ENCODE measurements around the gene FAM25A.
"Not testable (repeated sequence)": the region's sequence is repeated elsewhere in the genome, so short reads cannot be mapped to it uniquely, and the experiment has no call there.

The FAM25A gene

DNA sequence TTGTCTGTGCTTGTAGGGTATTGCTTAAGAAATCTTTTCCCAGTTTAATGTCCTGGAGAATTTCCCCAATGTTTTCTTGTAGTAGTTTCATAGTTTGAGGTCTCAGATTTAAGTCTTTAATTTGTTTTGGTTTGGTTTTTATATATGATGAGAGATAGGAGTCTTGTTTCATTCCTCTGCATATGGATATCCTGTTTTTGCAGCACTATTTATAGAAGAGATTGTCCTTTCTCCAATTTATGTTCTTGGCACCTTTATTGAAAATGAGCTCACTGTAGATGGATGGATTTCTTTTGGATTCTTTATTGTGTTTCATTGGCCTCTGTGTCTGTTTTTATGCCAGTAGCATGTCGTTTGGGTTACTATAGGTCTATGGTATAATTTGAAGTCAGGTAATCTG lies 31.6 kb upstream of the FAM25A start:
- Histone ChIP-seq H4K91ac (ENCODE audit: low read depth, low read length) (no peak overlapping the region), H3K36me3 (ENCODE audit: control insufficient read depth in 1 of 2, insufficient read depth in 2 of 2, low read length in 2 of 2) (no peaks in the 10 kb centered on the region), H3K79me2 (ENCODE audit: control insufficient read depth, insufficient read depth, low read length, poor library complexity) (no peaks in the 10 kb centered on the region), H3K9ac (ENCODE audit: low read length) (no peak overlapping the region), H4K12ac (ENCODE audit: low read depth, low read length) (no peak overlapping the region), H3K4ac (ENCODE audit: low read depth, low read length) (no peak overlapping the region), H3K14ac (ENCODE audit: low read length) (no peak overlapping the region), H3K27ac (ENCODE audit: low read depth, low read length) (no peak overlapping the region), H2BK12ac (ENCODE audit: low read length) (no peak overlapping the region), H2BK120ac (ENCODE audit: insufficient read depth, low read length, poor library complexity) (no peak overlapping the region), H2AFZ (ENCODE audit: insufficient read depth, low read length, poor library complexity) (no peak overlapping the region), H3K18ac (ENCODE audit: low read length) (no peak overlapping the region), H3K9me3 (ENCODE audit: insufficient read depth, low read depth, low read length) (no peaks in the 10 kb centered on the region), H3K4me3 (ENCODE audit: low read depth, low read length) (no peak overlapping the region), H3K23ac (ENCODE audit: low read length) (no peak overlapping the region), H3K4me2 (ENCODE audit: low read length) (no peak overlapping the region), H2BK5ac (ENCODE audit: low read depth, low read length, poor library complexity) (no peak overlapping the region), H3K79me1 (ENCODE audit: low read length) (no peaks in the 10 kb centered on the region), H2AK5ac (ENCODE audit: low read length) (no peak overlapping the region), H4K8ac (ENCODE audit: low read depth, low read length) (no peak overlapping the region), H3K4me1 (ENCODE audit: control insufficient read depth in 1 of 2, insufficient read depth in 2 of 2, low read length in 2 of 2) (no peaks in the 10 kb centered on the region), H3K27me3 (ENCODE audit: insufficient read depth, low read length) (no peaks in the 10 kb centered on the region)
- WGBS (ENCODE audit: extremely low coverage, insufficient coverage, insufficient read length) = no CpG with 5 or more reads among the region's 1 CpG
- no peak for DNase-seq

DNA sequence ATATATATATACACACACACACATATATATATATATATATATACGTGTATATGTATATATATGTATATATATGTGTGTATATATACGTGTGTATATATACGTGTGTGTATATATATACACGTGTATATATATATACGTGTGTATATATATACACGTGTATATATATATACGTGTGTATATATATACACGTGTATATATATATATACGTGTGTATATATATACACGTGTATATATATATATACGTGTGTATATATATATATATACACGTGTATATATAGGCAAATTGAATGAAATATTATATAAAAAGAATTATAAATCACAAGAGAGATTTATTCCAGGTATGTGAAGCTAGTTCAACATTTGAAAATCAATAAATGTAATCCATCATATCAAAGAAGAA lies 28.7 kb upstream of the FAM25A start:
- not testable (repeated sequence) for H2AK5ac ChIP-seq (ENCODE audit: low read length); H4K91ac ChIP-seq (ENCODE audit: low read depth, low read length)
- no CpG with 5 or more reads among the region's 12 CpGs for WGBS (ENCODE audit: extremely low coverage, insufficient coverage, insufficient read length)

GRCh38 chr10:86992456-86992855 lies 27.6 kb upstream of the FAM25A start:
- no peak overlapping the region for H2BK12ac ChIP-seq (ENCODE audit: low read length)
- no peaks in the 10 kb centered on the region for H3K9me3 ChIP-seq (ENCODE audit: insufficient read depth, low read depth, low read length)
- no peak overlapping the region for H3K18ac ChIP-seq (ENCODE audit: low read length)
- no peak overlapping the region for H3K23ac ChIP-seq (ENCODE audit: low read length)
- no peak overlapping the region for H3K14ac ChIP-seq (ENCODE audit: low read length)
- no peak overlapping the region for H3K4me3 ChIP-seq (ENCODE audit: low read depth, low read length)
- H3K4me1 ChIP-seq (ENCODE audit: control insufficient read depth in 1 of 2, insufficient read depth in 2 of 2, low read length in 2 of 2) = no peaks in the 10 kb centered on the region
- no peak overlapping the region for H4K12ac ChIP-seq (ENCODE audit: low read depth, low read length)
- H2AK5ac ChIP-seq (ENCODE audit: low read length) = no peak overlapping the region
- no peaks in the 10 kb centered on the region for H3K79me1 ChIP-seq (ENCODE audit: low read length)
- H3K36me3 ChIP-seq (ENCODE audit: control insufficient read depth in 1 of 2, insufficient read depth in 2 of 2, low read length in 2 of 2) = no peaks in the 10 kb centered on the region
- no peak overlapping the region for H4K91ac ChIP-seq (ENCODE audit: low read depth, low read length)
- no peak overlapping the region for H2BK5ac ChIP-seq (ENCODE audit: low read depth, low read length, poor library complexity)
- H3K27me3 ChIP-seq (ENCODE audit: insufficient read depth, low read length) = no peaks in the 10 kb centered on the region
- H3K4me2 ChIP-seq (ENCODE audit: low read length) = no peak overlapping the region
- H2AFZ ChIP-seq (ENCODE audit: insufficient read depth, low read length, poor library complexity) = no peak overlapping the region
- no peaks in the 10 kb centered on the region for H3K79me2 ChIP-seq (ENCODE audit: control insufficient read depth, insufficient read depth, low read length, poor library complexity)
- H2BK120ac ChIP-seq (ENCODE audit: insufficient read depth, low read length, poor library complexity) = no peak overlapping the region
- no peak overlapping the region for H4K8ac ChIP-seq (ENCODE audit: low read depth, low read length)
- DNase-seq = peak in 1 of 2 donors; percentile 58
- no peak overlapping the region for H3K27ac ChIP-seq (ENCODE audit: low read depth, low read length)
- H3K4ac ChIP-seq (ENCODE audit: low read depth, low read length) = no peak overlapping the region
- H3K9ac ChIP-seq (ENCODE audit: low read length) = no peak overlapping the region

More for the DNA sequence above, 28.7 kb upstream of the FAM25A start:
- not testable (repeated sequence) for H2BK5ac ChIP-seq (ENCODE audit: low read depth, low read length, poor library complexity); H3K79me2 ChIP-seq (ENCODE audit: control insufficient read depth, insufficient read depth, low read length, poor library complexity); H3K14ac ChIP-seq (ENCODE audit: low read length); H3K27ac ChIP-seq (ENCODE audit: low read depth, low read length); H2BK12ac ChIP-seq (ENCODE audit: low read length); H3K23ac ChIP-seq (ENCODE audit: low read length); H3K9me3 ChIP-seq (ENCODE audit: insufficient read depth, low read depth, low read length); H3K9ac ChIP-seq (ENCODE audit: low read length); DNase-seq; H2AFZ ChIP-seq (ENCODE audit: insufficient read depth, low read length, poor library complexity); H3K4me3 ChIP-seq (ENCODE audit: low read depth, low read length); H3K18ac ChIP-seq (ENCODE audit: low read length); H2BK120ac ChIP-seq (ENCODE audit: insufficient read depth, low read length, poor library complexity); H3K27me3 ChIP-seq (ENCODE audit: insufficient read depth, low read length); H3K4me1 ChIP-seq (ENCODE audit: control insufficient read depth in 1 of 2, insufficient read depth in 2 of 2, low read length in 2 of 2); H3K4ac ChIP-seq (ENCODE audit: low read depth, low read length); H3K36me3 ChIP-seq (ENCODE audit: control insufficient read depth in 1 of 2, insufficient read depth in 2 of 2, low read length in 2 of 2); H3K4me2 ChIP-seq (ENCODE audit: low read length); H4K8ac ChIP-seq (ENCODE audit: low read depth, low read length); H4K12ac ChIP-seq (ENCODE audit: low read depth, low read length); H3K79me1 ChIP-seq (ENCODE audit: low read length)

DNA sequence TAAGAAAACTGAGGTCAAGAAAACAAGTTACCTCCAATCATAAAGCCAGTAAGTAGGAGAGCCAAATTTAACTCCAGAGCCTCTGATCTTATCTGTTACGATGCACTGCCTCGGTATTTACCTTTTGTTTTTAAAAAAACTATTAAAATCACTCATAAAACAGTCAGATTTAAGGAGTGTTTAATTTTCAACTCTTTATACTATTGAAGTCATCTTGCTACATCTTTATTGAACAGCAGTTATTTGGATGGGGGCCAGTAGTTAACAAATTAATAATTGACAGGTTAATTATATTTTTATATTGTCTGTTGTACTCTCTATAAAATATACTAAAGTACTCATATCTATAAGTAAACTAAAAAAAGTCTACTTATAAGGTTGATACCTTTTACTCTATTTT lies 27.2 kb upstream of the FAM25A start:
- no peak overlapping the region for H3K23ac ChIP-seq (ENCODE audit: low read length)
- no peaks in the 10 kb centered on the region for H3K4me1 ChIP-seq (ENCODE audit: control insufficient read depth in 1 of 2, insufficient read depth in 2 of 2, low read length in 2 of 2)
- H4K8ac ChIP-seq (ENCODE audit: low read depth, low read length) = no peak overlapping the region
- H2BK5ac ChIP-seq (ENCODE audit: low read depth, low read length, poor library complexity) = no peak overlapping the region
- H3K14ac ChIP-seq (ENCODE audit: low read length) = no peak overlapping the region
- H2BK120ac ChIP-seq (ENCODE audit: insufficient read depth, low read length, poor library complexity) = no peak overlapping the region
- H3K9me3 ChIP-seq (ENCODE audit: insufficient read depth, low read depth, low read length) = no peaks in the 10 kb centered on the region
- H3K18ac ChIP-seq (ENCODE audit: low read length) = no peak overlapping the region
- no peaks in the 10 kb centered on the region for H3K36me3 ChIP-seq (ENCODE audit: control insufficient read depth in 1 of 2, insufficient read depth in 2 of 2, low read length in 2 of 2)
- no peak overlapping the region for H3K27ac ChIP-seq (ENCODE audit: low read depth, low read length)
- no peak overlapping the region for H3K4me2 ChIP-seq (ENCODE audit: low read length)
- no peak overlapping the region for H3K4ac ChIP-seq (ENCODE audit: low read depth, low read length)
- no peak overlapping the region for H2AFZ ChIP-seq (ENCODE audit: insufficient read depth, low read length, poor library complexity)
- H3K79me1 ChIP-seq (ENCODE audit: low read length) = no peaks in the 10 kb centered on the region
- no peak overlapping the region for H4K91ac ChIP-seq (ENCODE audit: low read depth, low read length)
- no peak overlapping the region for H2BK12ac ChIP-seq (ENCODE audit: low read length)
- WGBS (ENCODE audit: extremely low coverage, insufficient coverage, insufficient read length) = no CpG with 5 or more reads among the region's 2 CpGs
- no peak overlapping the region for H3K4me3 ChIP-seq (ENCODE audit: low read depth, low read length)
- H3K27me3 ChIP-seq (ENCODE audit: insufficient read depth, low read length) = no peaks in the 10 kb centered on the region
- DNase-seq = no peak
- H3K79me2 ChIP-seq (ENCODE audit: control insufficient read depth, insufficient read depth, low read length, poor library complexity) = no peaks in the 10 kb centered on the region
- H2AK5ac ChIP-seq (ENCODE audit: low read length) = no peak overlapping the region
- H3K9ac ChIP-seq (ENCODE audit: low read length) = no peak overlapping the region
- no peak overlapping the region for H4K12ac ChIP-seq (ENCODE audit: low read depth, low read length)
